KOPT-K1 (cell line): ENCODE data around the gene GALNT18.
"Not testable (repeated sequence)": the region's sequence is repeated elsewhere in the genome, so short reads cannot be mapped to it uniquely, and the experiment has no call there.

Source experiments
- H3K27ac ChIP-seq: fragments of 200-600 bp; sonication (generic); 2 replicates; pipeline ENCODE4 v1.5.1; 2016; ENCODE audit warnings: antibody characterized with exemption, mild to moderate bottlenecking, low read depth, low read length; ENCODE audit not compliant: poor library complexity, severe bottlenecking
- H3K36me3 ChIP-seq: fragments of 200-600 bp; sonication (generic); 2 replicates; pipeline ENCODE4 v1.5.1; 2017; ENCODE audit warnings: antibody characterized with exemption, mild to moderate bottlenecking, low read length, moderate library complexity; ENCODE audit not compliant: insufficient read depth
- H3K9me3 ChIP-seq: fragments of 200-600 bp; sonication (generic); 2 replicates; pipeline ENCODE4 v1.5.1; 2017; ENCODE audit warnings: antibody characterized with exemption, low read length, mild to moderate bottlenecking; ENCODE audit not compliant: insufficient read depth, poor library complexity, severe bottlenecking

GALNT18 gene

GRCh38 chr11:11352878-11353277 is 268.9 kb downstream of the GALNT18 start, which contains the start of gene CSNK2A3:
CSNK2A3 (minus strand) TSS chr11:11353250; CDS start chr11:11353119, 131 bp downstream.
- H3K27ac ChIP-seq, H3K9me3 ChIP-seq, H3K36me3 ChIP-seq: not testable (repeated sequence)

GRCh38 chr11:11351851-11352250 is 270.0 kb downstream of the GALNT18 start:
- not testable (repeated sequence) for H3K36me3 ChIP-seq, H3K27ac ChIP-seq, H3K9me3 ChIP-seq

- no peaks in the 10 kb centered on the region for H3K36me3 ChIP-seq
- H3K27ac ChIP-seq = no peak overlapping the region
- no peaks in the 10 kb centered on the region for H3K9me3 ChIP-seq
These were observed 270.7 kb downstream of the GALNT18 start for GRCh38 chr11:11351042-11351586.

- Histone ChIP-seq H3K36me3 (no peaks in the 10 kb centered on the region), H3K27ac (no peak overlapping the region), H3K9me3 (no peaks in the 10 kb centered on the region)
These were observed 271.9 kb downstream of the GALNT18 start for GRCh38 chr11:11349870-11350337.

- Histone ChIP-seq H3K36me3 (no peaks in the 10 kb centered on the region), H3K9me3 (no peaks in the 10 kb centered on the region), H3K27ac (no peak overlapping the region)
These were observed 272.5 kb downstream of the GALNT18 start for GRCh38 chr11:11349106-11349825.

GRCh38 chr11:11348303-11348702 is 273.5 kb downstream of the GALNT18 start:
- Histone ChIP-seq H3K9me3 (no peaks in the 10 kb centered on the region), H3K36me3 (no peaks in the 10 kb centered on the region), H3K27ac (no peak overlapping the region)

GRCh38 chr11:11347592-11347991 is 274.2 kb downstream of the GALNT18 start:
- Histone ChIP-seq H3K27ac (no peak overlapping the region), H3K36me3 (no peaks in the 10 kb centered on the region), H3K9me3 (no peaks in the 10 kb centered on the region)

- H3K27ac ChIP-seq = no peak overlapping the region
- no peaks in the 10 kb centered on the region for H3K36me3 ChIP-seq
- no peaks in the 10 kb centered on the region for H3K9me3 ChIP-seq
These were observed 275.5 kb downstream of the GALNT18 start for GRCh38 chr11:11346303-11346702.

GRCh38 chr11:11345099-11345498 is 276.7 kb downstream of the GALNT18 start:
- Histone ChIP-seq H3K9me3 (no peaks in the 10 kb centered on the region), H3K36me3 (no peaks in the 10 kb centered on the region), H3K27ac (no peak overlapping the region)

- H3K27ac ChIP-seq = no peak overlapping the region
These were observed 277.8 kb downstream of the GALNT18 start for GRCh38 chr11:11344045-11344444.

GRCh38 chr11:11338304-11338703 is 283.5 kb downstream of the GALNT18 start:
- Histone ChIP-seq H3K9me3 (no peaks in the 10 kb centered on the region), H3K27ac (no peak overlapping the region), H3K36me3 (no peaks in the 10 kb centered on the region)

More at GRCh38 chr11:11344045-11344444, 277.8 kb downstream of the GALNT18 start:
- H3K9me3 ChIP-seq = no peaks in the 10 kb centered on the region
- H3K36me3 ChIP-seq = no peaks in the 10 kb centered on the region

- Histone ChIP-seq H3K9me3 (no peaks in the 10 kb centered on the region), H3K27ac (no peak overlapping the region), H3K36me3 (no peaks in the 10 kb centered on the region)
These were observed 285.1 kb downstream of the GALNT18 start for GRCh38 chr11:11336664-11337063.

- no peaks in the 10 kb centered on the region for H3K36me3 ChIP-seq
- H3K27ac ChIP-seq = no peak overlapping the region
- no peaks in the 10 kb centered on the region for H3K9me3 ChIP-seq
These were observed 286.8 kb downstream of the GALNT18 start for GRCh38 chr11:11335043-11335442.

- no peaks in the 10 kb centered on the region for H3K36me3 ChIP-seq
- no peaks in the 10 kb centered on the region for H3K9me3 ChIP-seq
- no peak overlapping the region for H3K27ac ChIP-seq
These were observed 287.2 kb downstream of the GALNT18 start for GRCh38 chr11:11334607-11335006.

- Histone ChIP-seq H3K9me3 (no peaks in the 10 kb centered on the region), H3K27ac (no peak overlapping the region)
These were observed 289.6 kb downstream of the GALNT18 start for GRCh38 chr11:11332141-11332710.

More at GRCh38 chr11:11332141-11332710, 289.6 kb downstream of the GALNT18 start:
- no peaks in the 10 kb centered on the region for H3K36me3 ChIP-seq
